Uterus (tissue), 4 donors: ENCODE data around the gene NSL1. TPM values are rescaled to one million over a fixed set of nuclear protein-coding genes. Genes with fewer than 3 reads are reported as not detected.
A peak's percentile ranks its signal among the peaks of the same experiment; 100 is the strongest.

ENCODE experiments used
- DNase-seq, 2 donors: peaks; one replicate each; pipeline ENCODE4 v3.0.0-alpha.2; 2019 to 2020
- H3K27ac ChIP-seq, 2 donors: fragments of 200-600 bp; sonication (generic); 1 replicate in 1 of 2; 2 replicates in 1 of 2; pipeline ENCODE4 v1.5.1; 2016 to 2018
- H3K27me3 ChIP-seq, 2 donors: fragments of 200-600 bp; sonication (generic); one replicate each; pipeline ENCODE4 v1.5.1; 2018 to 2019; ENCODE audit warnings: control low read depth in 1 of 2
- H3K36me3 ChIP-seq, 2 donors: fragments of 200-600 bp; sonication (generic); one replicate each; pipeline ENCODE4 v1.5.1; 2019; ENCODE audit warnings: control low read depth in 1 of 2
- H3K4me1 ChIP-seq, 2 donors: fragments of 200-600 bp; sonication (generic); one replicate each; pipeline ENCODE4 v1.5.1; 2018 to 2019; ENCODE audit warnings: control low read depth in 1 of 2
- H3K4me3 ChIP-seq, 2 donors: fragments of 200-600 bp; sonication (generic); 1 replicate in 1 of 2; 2 replicates in 1 of 2; pipeline ENCODE4 v1.5.1; 2018 to 2019; ENCODE audit warnings: mild to moderate bottlenecking in 1 of 2
- H3K9me3 ChIP-seq, 2 donors: fragments of 200-600 bp; sonication (generic); one replicate each; pipeline ENCODE4 v1.5.1; 2019; ENCODE audit warnings: control low read depth in 1 of 2
- POLR2A ChIP-seq, 2 donors: fragments of 450-650 bp; IDR thresholded peaks; one replicate each; pipeline ENCODE4 v1.6.1; 2016; ENCODE audit warnings: antibody characterized with exemption in 2 of 2, mild to moderate bottlenecking in 1 of 2, moderate library complexity in 1 of 2
- intact Hi-C: fragments of 100-400 bp; cut with DNase I; formaldehyde crosslinking; loops from one replicate; pipeline ENCODE4 v1.15.1; 2023; ENCODE audit warnings: low total_unique reads
- total RNA-seq, 4 donors: library from RNA; depleted of rRNA in 3 of 4; stranded (reverse); fragments of >200 nt in 3 of 4; gene quantifications; one replicate each; pipeline versions ENCODE4 v1.1.0 to v1.2.4, GENCODE V29; 2014 to 2023
- TF ChIP-seq, protein P1 (sequence below), 4 experiments: fragments of 200-600 bp in 2 of 4; fragments of 450-650 bp in 2 of 4; sonication (generic) in 2 of 4; IDR thresholded peaks; one replicate each; pipeline ENCODE4 v1.5.1; 2016 to 2019; ENCODE audit warnings: antibody characterized with exemption in 4 of 4, mild to moderate bottlenecking in 2 of 4, moderate library complexity in 1 of 4
- donor health status: DM: yes; HTN: yes; CAD: no.

The NSL1 gene
- total RNA-seq, 4 donors from 2014 or later = 39.1 to 73.8 (median 60.5) TPM

DNA sequence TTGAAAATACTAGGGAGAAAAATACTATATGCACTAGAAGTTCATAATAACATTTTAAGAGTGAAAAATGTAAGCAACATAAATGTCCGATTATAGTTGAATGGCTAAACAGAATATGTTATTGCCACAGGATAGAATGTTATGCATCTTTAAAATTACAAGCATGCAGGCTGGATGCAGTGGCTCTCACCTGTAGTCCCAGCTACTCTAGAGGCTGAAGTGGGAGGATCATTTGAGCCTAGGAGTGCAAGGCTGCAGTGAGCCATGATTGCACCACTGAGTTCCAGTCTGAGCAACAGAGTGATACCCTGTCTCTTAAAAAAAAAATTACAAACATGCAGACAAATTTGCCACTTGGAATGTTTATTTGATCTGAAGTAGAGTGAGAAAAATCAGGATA, 88.9 kb downstream of the NSL1 start:
- H3K36me3 ChIP-seq = no peaks in the 10 kb centered on the region
- DNase-seq = no peak
- intact Hi-C loops = no loop called here
- no peaks in the 10 kb centered on the region for H3K9me3 ChIP-seq
- no peak overlapping the region for H3K27ac ChIP-seq
- TF ChIP-seq, protein P1, sequence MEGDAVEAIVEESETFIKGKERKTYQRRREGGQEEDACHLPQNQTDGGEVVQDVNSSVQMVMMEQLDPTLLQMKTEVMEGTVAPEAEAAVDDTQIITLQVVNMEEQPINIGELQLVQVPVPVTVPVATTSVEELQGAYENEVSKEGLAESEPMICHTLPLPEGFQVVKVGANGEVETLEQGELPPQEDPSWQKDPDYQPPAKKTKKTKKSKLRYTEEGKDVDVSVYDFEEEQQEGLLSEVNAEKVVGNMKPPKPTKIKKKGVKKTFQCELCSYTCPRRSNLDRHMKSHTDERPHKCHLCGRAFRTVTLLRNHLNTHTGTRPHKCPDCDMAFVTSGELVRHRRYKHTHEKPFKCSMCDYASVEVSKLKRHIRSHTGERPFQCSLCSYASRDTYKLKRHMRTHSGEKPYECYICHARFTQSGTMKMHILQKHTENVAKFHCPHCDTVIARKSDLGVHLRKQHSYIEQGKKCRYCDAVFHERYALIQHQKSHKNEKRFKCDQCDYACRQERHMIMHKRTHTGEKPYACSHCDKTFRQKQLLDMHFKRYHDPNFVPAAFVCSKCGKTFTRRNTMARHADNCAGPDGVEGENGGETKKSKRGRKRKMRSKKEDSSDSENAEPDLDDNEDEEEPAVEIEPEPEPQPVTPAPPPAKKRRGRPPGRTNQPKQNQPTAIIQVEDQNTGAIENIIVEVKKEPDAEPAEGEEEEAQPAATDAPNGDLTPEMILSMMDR (IDR thresholded peaks at IDR 0.05) = no peak
- TF ChIP-seq POLR2A (IDR thresholded peaks at IDR 0.05) = no peak
- H3K4me1 ChIP-seq = peaks cover 0 to 7% of the 10 kb centered on the region in 2 donors
- H3K4me3 ChIP-seq = no peak overlapping the region
- no peaks in the 10 kb centered on the region for H3K27me3 ChIP-seq

DNA sequence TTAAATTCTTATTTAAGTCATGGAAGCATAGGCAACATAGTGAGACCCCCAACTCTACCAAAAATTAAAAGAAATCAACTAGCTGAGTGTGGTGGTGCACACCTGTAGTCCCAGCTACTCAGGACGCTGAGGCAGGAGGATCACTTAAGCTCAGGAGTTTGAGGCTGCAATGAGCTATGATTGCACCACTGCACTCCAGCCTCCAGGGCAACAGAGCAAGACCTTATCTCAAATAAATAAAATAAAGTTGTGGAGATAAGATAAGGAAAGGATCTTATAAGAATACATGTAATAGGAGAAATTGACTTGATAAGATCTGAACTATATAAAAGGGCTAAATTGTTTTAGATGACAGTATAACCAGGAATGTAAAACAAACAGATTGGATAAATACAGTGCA, 89.7 kb downstream of the NSL1 start:
- Histone ChIP-seq H3K27me3 (no peaks in the 10 kb centered on the region), H3K4me3 (no peak overlapping the region), H3K9me3 (no peaks in the 10 kb centered on the region), H3K36me3 (no peaks in the 10 kb centered on the region), H3K27ac (no peak overlapping the region), H3K4me1 (peaks cover 0 to 7% of the 10 kb centered on the region in 2 donors)
- intact Hi-C loops = no loop called here
- DNase-seq = no peak
- no peak for TF ChIP-seq POLR2A (IDR thresholded peaks at IDR 0.05)
- TF ChIP-seq, protein P1 (IDR thresholded peaks at IDR 0.05) = no peak

DNA sequence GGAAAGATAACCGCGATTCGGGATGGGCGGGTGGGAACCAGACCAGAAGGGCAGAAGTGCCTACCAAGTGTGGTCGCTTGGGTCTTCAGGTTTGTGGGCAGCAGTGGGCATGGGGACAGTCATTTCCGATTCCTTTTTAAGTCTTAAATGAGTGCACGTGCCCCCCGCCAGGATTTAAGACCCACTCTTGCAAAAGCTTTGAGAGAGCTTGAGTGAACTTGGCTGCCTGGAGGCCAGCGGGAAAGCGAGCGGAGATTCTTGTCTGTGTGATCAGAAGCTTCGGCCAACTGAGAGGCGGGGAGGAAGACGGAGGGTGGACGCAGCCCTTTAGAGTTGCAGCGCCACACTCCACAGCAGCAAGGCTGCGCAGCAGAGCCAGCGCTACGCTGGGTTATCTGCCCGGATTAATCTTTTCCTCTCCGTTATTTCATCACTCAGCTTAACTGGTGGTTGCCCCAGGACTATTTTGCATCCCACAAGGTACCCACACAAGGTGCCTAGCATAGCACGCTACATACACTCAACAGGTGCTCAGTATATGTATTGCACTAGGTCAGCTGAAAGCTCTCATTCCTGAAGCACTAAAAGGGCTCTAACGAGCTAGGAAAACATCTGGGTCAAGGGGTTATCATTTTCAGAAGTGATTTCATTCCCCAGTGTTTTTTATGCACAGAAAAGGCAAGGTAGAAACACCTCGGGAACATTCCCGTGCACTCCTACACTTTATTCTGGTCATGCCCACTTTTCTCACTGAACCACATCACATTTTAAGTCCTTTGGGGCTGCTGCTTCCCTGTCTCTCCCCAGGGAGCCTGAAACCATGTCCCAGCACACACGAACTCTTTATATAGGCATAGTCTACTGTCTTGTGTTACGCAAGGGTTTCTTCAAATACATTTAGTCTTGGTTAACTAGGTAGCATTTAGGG, 90.4 kb downstream of the NSL1 start:
- Histone ChIP-seq H3K36me3 (no peaks in the 10 kb centered on the region), H3K9me3 (no peaks in the 10 kb centered on the region), H3K27me3 (no peaks in the 10 kb centered on the region), H3K4me3 (peak overlapping the region; percentile 53 to 63), H3K27ac (peak overlapping the region; percentile 64 to 73), H3K4me1 (peaks cover 0 to 7% of the 10 kb centered on the region in 2 donors)
- intact Hi-C loops = no loop called here
- DNase-seq = peak; percentile 58 to 59
- TF ChIP-seq, protein P1 (IDR thresholded peaks at IDR 0.05) = peak in 1 of 4 experiments; percentile 17
- no peak for TF ChIP-seq POLR2A (IDR thresholded peaks at IDR 0.05)

DNA sequence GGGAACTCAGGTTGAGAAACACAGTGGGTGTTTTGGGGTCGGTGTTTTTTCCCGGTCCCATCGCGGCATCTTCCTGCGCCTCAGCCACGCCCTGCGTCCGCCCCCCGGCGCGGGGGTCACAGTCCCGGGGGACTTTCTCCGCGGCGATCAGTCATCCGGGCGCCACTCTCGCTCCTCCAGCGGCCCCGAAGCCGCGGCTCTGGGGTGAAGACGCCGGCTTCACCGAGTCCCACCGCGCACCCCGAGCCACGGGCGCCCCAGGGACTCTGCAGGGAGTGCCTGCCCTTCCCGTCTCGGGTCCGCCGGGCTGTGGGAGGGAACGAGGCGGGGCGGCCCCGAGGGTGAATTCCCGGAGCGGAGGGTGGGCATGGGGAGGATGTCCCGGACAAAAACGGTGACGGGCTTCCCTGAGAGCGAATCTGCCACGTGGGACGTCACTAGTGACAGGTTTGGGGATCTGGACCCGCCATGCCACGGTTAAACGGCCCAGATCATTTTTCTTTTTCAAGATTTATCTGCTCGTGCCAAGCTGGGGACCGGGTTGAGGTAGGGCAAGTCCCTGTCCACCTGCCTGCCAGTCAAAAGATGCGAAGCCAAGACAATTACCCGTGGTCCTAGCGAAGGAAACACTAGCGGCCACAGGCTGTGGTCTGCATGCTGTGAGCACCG, 91.2 kb downstream of the NSL1 start:
- peaks cover 0 to 7% of the 10 kb centered on the region in 2 donors for H3K4me1 ChIP-seq
- peak overlapping the region; percentile 53 to 63 for H3K4me3 ChIP-seq
- no peak for TF ChIP-seq POLR2A (IDR thresholded peaks at IDR 0.05)
- TF ChIP-seq, protein P1 (IDR thresholded peaks at IDR 0.05) = no peak
- H3K27me3 ChIP-seq = no peaks in the 10 kb centered on the region
- H3K36me3 ChIP-seq = no peaks in the 10 kb centered on the region
- H3K27ac ChIP-seq = peak overlapping the region; percentile 64 to 73
- H3K9me3 ChIP-seq = no peaks in the 10 kb centered on the region
- peak; percentile 38 to 44 for DNase-seq
- intact Hi-C loops = no loop called here
